ENCODE data around the gene PKP3.
"Not testable (repeated sequence)": the region's sequence is repeated elsewhere in the genome, so short reads cannot be mapped to it uniquely, and the experiment has no call there.

PKP3 gene

GRCh38 chr11:394034-394857 lies at the start of gene PKP3:
PKP3 (plus strand) TSS chr11:394209; CDS start chr11:394293, 84 bp downstream.
- peak; percentile 91 for DNase-seq (ENCODE audit: low spot score)

GRCh38 chr11:344836-345578 lies 49.0 kb upstream of the PKP3 start:
- no peak for DNase-seq (ENCODE audit: low spot score)

GRCh38 chr11:346529-346928 lies 47.5 kb upstream of the PKP3 start:
- DNase-seq (ENCODE audit: low spot score): no peak

- not testable (repeated sequence) for DNase-seq (ENCODE audit: low spot score)
Observed at GRCh38 chr11:349270-349954, 44.6 kb upstream of the PKP3 start.

- not testable (repeated sequence) for DNase-seq (ENCODE audit: low spot score)
Observed at GRCh38 chr11:350033-350722, 43.8 kb upstream of the PKP3 start.

GRCh38 chr11:350723-351255 lies 43.2 kb upstream of the PKP3 start:
- no peak for DNase-seq (ENCODE audit: low spot score)

- DNase-seq (ENCODE audit: low spot score): no peak
Observed at GRCh38 chr11:351411-351810, 42.6 kb upstream of the PKP3 start.

- no peak for DNase-seq (ENCODE audit: low spot score)
Observed at GRCh38 chr11:352456-353031, 41.5 kb upstream of the PKP3 start.

- no peak for DNase-seq (ENCODE audit: low spot score)
Observed at GRCh38 chr11:353179-353873, 40.7 kb upstream of the PKP3 start.

- peak; percentile 91 for DNase-seq (ENCODE audit: low spot score)
Observed at GRCh38 chr11:355581-356458, 38.2 kb upstream of the PKP3 start.

GRCh38 chr11:356610-357009 lies 37.4 kb upstream of the PKP3 start:
- DNase-seq (ENCODE audit: low spot score): no peak

GRCh38 chr11:357582-357981 lies 36.4 kb upstream of the PKP3 start:
- DNase-seq (ENCODE audit: low spot score): no peak

GRCh38 chr11:358129-358800 lies 35.7 kb upstream of the PKP3 start:
- no peak for DNase-seq (ENCODE audit: low spot score)

- no peak for DNase-seq (ENCODE audit: low spot score)
Observed at GRCh38 chr11:359181-359714, 34.8 kb upstream of the PKP3 start.

- DNase-seq (ENCODE audit: low spot score): no peak
Observed at GRCh38 chr11:360326-361280, 33.4 kb upstream of the PKP3 start.

GRCh38 chr11:362642-363442 lies 31.2 kb upstream of the PKP3 start:
- no peak for DNase-seq (ENCODE audit: low spot score)

GRCh38 chr11:363443-363805 lies 30.6 kb upstream of the PKP3 start:
- DNase-seq (ENCODE audit: low spot score): not testable (repeated sequence)
